Esophagus muscularis mucosa (tissue), 3 donors: ENCODE results near the gene TRIM8.

Source experiments
- POLR2A ChIP-seq: fragments of 450-650 bp; IDR thresholded peaks from one replicate; pipeline ENCODE4 v1.6.1; 2017; ENCODE audit warnings: antibody characterized with exemption, moderate library complexity, mild to moderate bottlenecking, low read depth
- POLR2AphosphoS5 ChIP-seq, 2 donors: sonication (generic); formaldehyde crosslinking; IDR thresholded peaks; one replicate each; pipeline ENCODE4 v1.6.1; 2017; ENCODE audit warnings: antibody characterized with exemption in 2 of 2
- TF ChIP-seq, protein P1 (sequence below), 3 experiments: fragments of 200-600 bp in 2 of 3; fragments of 450-650 bp in 1 of 3; sonication (generic) in 2 of 3; IDR thresholded peaks; one replicate each; pipeline ENCODE4 v1.5.1; 2017 to 2019; ENCODE audit warnings: antibody characterized with exemption in 3 of 3, mild to moderate bottlenecking in 2 of 3, moderate library complexity in 1 of 3

DNA sequence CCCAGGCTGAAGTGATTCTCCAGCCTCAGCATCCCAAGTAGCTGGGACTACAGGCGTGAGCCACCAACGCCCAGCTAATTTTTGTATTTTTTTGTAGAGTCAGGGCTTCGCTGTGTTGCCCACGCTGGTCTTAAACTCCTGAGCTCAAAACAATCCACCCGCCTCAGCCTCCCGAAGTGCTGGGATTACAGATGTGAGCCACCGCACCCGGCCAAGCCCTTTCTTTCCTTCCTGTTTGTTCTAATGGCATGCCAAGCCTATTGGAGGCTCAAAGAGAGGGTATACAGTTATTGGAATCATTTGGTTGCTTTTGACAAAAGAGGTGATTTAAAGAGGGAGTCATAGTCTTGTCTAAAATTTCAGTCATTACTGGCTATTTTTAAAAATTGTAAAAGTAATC is 46.0 kb upstream of the TRIM8 start:
- TF ChIP-seq, protein P1, sequence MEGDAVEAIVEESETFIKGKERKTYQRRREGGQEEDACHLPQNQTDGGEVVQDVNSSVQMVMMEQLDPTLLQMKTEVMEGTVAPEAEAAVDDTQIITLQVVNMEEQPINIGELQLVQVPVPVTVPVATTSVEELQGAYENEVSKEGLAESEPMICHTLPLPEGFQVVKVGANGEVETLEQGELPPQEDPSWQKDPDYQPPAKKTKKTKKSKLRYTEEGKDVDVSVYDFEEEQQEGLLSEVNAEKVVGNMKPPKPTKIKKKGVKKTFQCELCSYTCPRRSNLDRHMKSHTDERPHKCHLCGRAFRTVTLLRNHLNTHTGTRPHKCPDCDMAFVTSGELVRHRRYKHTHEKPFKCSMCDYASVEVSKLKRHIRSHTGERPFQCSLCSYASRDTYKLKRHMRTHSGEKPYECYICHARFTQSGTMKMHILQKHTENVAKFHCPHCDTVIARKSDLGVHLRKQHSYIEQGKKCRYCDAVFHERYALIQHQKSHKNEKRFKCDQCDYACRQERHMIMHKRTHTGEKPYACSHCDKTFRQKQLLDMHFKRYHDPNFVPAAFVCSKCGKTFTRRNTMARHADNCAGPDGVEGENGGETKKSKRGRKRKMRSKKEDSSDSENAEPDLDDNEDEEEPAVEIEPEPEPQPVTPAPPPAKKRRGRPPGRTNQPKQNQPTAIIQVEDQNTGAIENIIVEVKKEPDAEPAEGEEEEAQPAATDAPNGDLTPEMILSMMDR (IDR thresholded peaks at IDR 0.05) = no peak
- TF ChIP-seq POLR2A (no peak), POLR2AphosphoS5 (IDR thresholded peaks at IDR 0.05) (no peak)
